Activated naive CD4-positive, alpha-beta T cell treated with anti-CD3 and anti-CD28 coated beads, Interleukin-2, amount 10 ng/mL, durations not matched to agents 7 days and 5 days (primary cell): ENCODE results near the gene TTBK2.

Experiments used
- CTCF ChIA-PET: fragments of 350-600 bp; sonication (Branson Sonifier 250); formaldehyde crosslinking; loops from one replicate; lab custom pipeline; 2021; ENCODE audit warnings: antibody characterized with exemption; lab: Charles Lee
- DNase-seq: peaks from one replicate; pipeline ENCODE4 v3.0.0-alpha.2; 2020
- H3K27ac Mint-ChIP-seq: one replicate; pipeline ENCODE4 v1.8.0; 2021; ENCODE audit warnings: mild to moderate bottlenecking, moderate library complexity, mixed read lengths
- H3K27me3 Mint-ChIP-seq: one replicate; pipeline ENCODE4 v1.8.0; 2021; ENCODE audit warnings: mild to moderate bottlenecking, mixed read lengths
- H3K36me3 Mint-ChIP-seq: one replicate; pipeline ENCODE4 v1.8.0; 2021; ENCODE audit warnings: mixed read lengths
- H3K4me1 Mint-ChIP-seq: one replicate; pipeline ENCODE4 v1.8.0; 2021; ENCODE audit warnings: mixed read lengths
- H3K4me3 Mint-ChIP-seq: one replicate; pipeline ENCODE4 v1.8.0; 2021; ENCODE audit warnings: mild to moderate bottlenecking, moderate library complexity, mixed read lengths
- H3K9me3 Mint-ChIP-seq: one replicate; pipeline ENCODE4 v1.8.0; 2021; ENCODE audit warnings: mixed read lengths

TTBK2 gene

GRCh38 chr15:42826251-42826890 lies 94.2 kb downstream of the TTBK2 start:
- Mint-ChIP-seq H3K9me3 (no peaks in the 10 kb centered on the region), H3K4me1 (no peaks in the 10 kb centered on the region), H3K4me3 (no peak overlapping the region), H3K27ac (no peak overlapping the region), H3K27me3 (no peaks in the 10 kb centered on the region), H3K36me3 (no peaks in the 10 kb centered on the region)
- CTCF ChIA-PET: interaction anchor here (1.1 kb wide), 1 partner anchor 15 kb away, joined by 3 read pairs; no protein-coding TSS in a partner anchor
- no peak for DNase-seq

- Mint-ChIP-seq H3K36me3 (no peaks in the 10 kb centered on the region), H3K27me3 (no peaks in the 10 kb centered on the region), H3K9me3 (no peaks in the 10 kb centered on the region), H3K27ac (no peak overlapping the region), H3K4me3 (no peak overlapping the region), H3K4me1 (no peaks in the 10 kb centered on the region)
- DNase-seq: no peak
- CTCF ChIA-PET: no interaction called here
Observed at GRCh38 chr15:42825599-42825998, 95.0 kb downstream of the TTBK2 start.

GRCh38 chr15:42820811-42821210 lies 99.8 kb downstream of the TTBK2 start:
- Mint-ChIP-seq H3K4me1 (no peaks in the 10 kb centered on the region), H3K27ac (no peak overlapping the region)

GRCh38 chr15:42819786-42820185 lies 100.8 kb downstream of the TTBK2 start:
- Mint-ChIP-seq H3K27ac (no peak overlapping the region), H3K27me3 (no peaks in the 10 kb centered on the region), H3K4me1 (no peaks in the 10 kb centered on the region), H3K4me3 (no peak overlapping the region), H3K36me3 (no peaks in the 10 kb centered on the region), H3K9me3 (no peaks in the 10 kb centered on the region)
- no peak for DNase-seq
- CTCF ChIA-PET: interaction anchor here (0.6 kb wide), 1 partner anchor 284 kb away, joined by 3 read pairs; no protein-coding TSS in a partner anchor

More at GRCh38 chr15:42820811-42821210, 99.8 kb downstream of the TTBK2 start:
- H3K9me3 Mint-ChIP-seq: no peaks in the 10 kb centered on the region
- H3K36me3 Mint-ChIP-seq: no peaks in the 10 kb centered on the region
- CTCF ChIA-PET: no interaction called here
- DNase-seq: no peak
- no peak overlapping the region for H3K4me3 Mint-ChIP-seq
- no peaks in the 10 kb centered on the region for H3K27me3 Mint-ChIP-seq

- Mint-ChIP-seq H3K4me1 (no peaks in the 10 kb centered on the region), H3K36me3 (peaks cover 1% of the 10 kb centered on the region), H3K9me3 (no peaks in the 10 kb centered on the region), H3K4me3 (no peak overlapping the region), H3K27ac (no peak overlapping the region), H3K27me3 (no peaks in the 10 kb centered on the region)
- CTCF ChIA-PET: interaction anchor here (1.2 kb wide), 1 partner anchor 15 kb away, joined by 3 read pairs; no protein-coding TSS in a partner anchor
- DNase-seq: no peak
Observed at GRCh38 chr15:42811433-42811832, 109.1 kb downstream of the TTBK2 start.

GRCh38 chr15:42808913-42809312 lies 111.7 kb downstream of the TTBK2 start:
- CTCF ChIA-PET: interaction anchor here (2.0 kb wide), 1 partner anchor 118 kb away, joined by 4 read pairs; no protein-coding TSS in a partner anchor
- Mint-ChIP-seq H3K9me3 (no peaks in the 10 kb centered on the region), H3K4me1 (no peaks in the 10 kb centered on the region), H3K27me3 (no peaks in the 10 kb centered on the region), H3K4me3 (no peak overlapping the region), H3K36me3 (peaks cover 1% of the 10 kb centered on the region), H3K27ac (no peak overlapping the region)
- DNase-seq: no peak

- DNase-seq: no peak
- Mint-ChIP-seq H3K27ac (no peak overlapping the region), H3K27me3 (no peaks in the 10 kb centered on the region), H3K4me1 (no peaks in the 10 kb centered on the region), H3K4me3 (no peak overlapping the region), H3K9me3 (no peaks in the 10 kb centered on the region), H3K36me3 (peaks cover 1% of the 10 kb centered on the region)
- CTCF ChIA-PET: no interaction called here
Observed at GRCh38 chr15:42805266-42805665, 115.3 kb downstream of the TTBK2 start.

- H3K27me3 Mint-ChIP-seq: no peaks in the 10 kb centered on the region
- CTCF ChIA-PET: no interaction called here
- no peak overlapping the region for H3K27ac Mint-ChIP-seq
- H3K4me3 Mint-ChIP-seq: no peak overlapping the region
- peaks cover 1% of the 10 kb centered on the region for H3K36me3 Mint-ChIP-seq
- H3K4me1 Mint-ChIP-seq: no peaks in the 10 kb centered on the region
- no peak for DNase-seq
- H3K9me3 Mint-ChIP-seq: no peaks in the 10 kb centered on the region
Observed at GRCh38 chr15:42804739-42805138, 115.8 kb downstream of the TTBK2 start.

- H3K4me3 Mint-ChIP-seq: no peak overlapping the region
- no peaks in the 10 kb centered on the region for H3K9me3 Mint-ChIP-seq
- DNase-seq: no peak
- no peaks in the 10 kb centered on the region for H3K27me3 Mint-ChIP-seq
- CTCF ChIA-PET: no interaction called here
- no peak overlapping the region for H3K27ac Mint-ChIP-seq
- H3K4me1 Mint-ChIP-seq: no peaks in the 10 kb centered on the region
- peaks cover 1% of the 10 kb centered on the region for H3K36me3 Mint-ChIP-seq
Observed at GRCh38 chr15:42803436-42803835, 117.1 kb downstream of the TTBK2 start.

GRCh38 chr15:42802168-42802567 lies 118.4 kb downstream of the TTBK2 start:
- no peaks in the 10 kb centered on the region for H3K36me3 Mint-ChIP-seq
- H3K27me3 Mint-ChIP-seq: no peaks in the 10 kb centered on the region
- H3K27ac Mint-ChIP-seq: no peak overlapping the region
- H3K4me3 Mint-ChIP-seq: no peak overlapping the region
- H3K9me3 Mint-ChIP-seq: no peaks in the 10 kb centered on the region
- DNase-seq: no peak
- CTCF ChIA-PET: interaction anchor here (0.7 to 1.9 kb wide), 2 partner anchors 124 to 557 kb away, joined by 3 to 12 read pairs; no protein-coding TSS in a partner anchor
- H3K4me1 Mint-ChIP-seq: peaks cover 1% of the 10 kb centered on the region

GRCh38 chr15:42800731-42801474 lies 119.7 kb downstream of the TTBK2 start:
- H3K36me3 Mint-ChIP-seq: no peaks in the 10 kb centered on the region
- peaks cover 14% of the 10 kb centered on the region for H3K4me1 Mint-ChIP-seq
- no peaks in the 10 kb centered on the region for H3K9me3 Mint-ChIP-seq
- DNase-seq: no peak
- no peak overlapping the region for H3K27ac Mint-ChIP-seq
- no peak overlapping the region for H3K4me3 Mint-ChIP-seq
- no peaks in the 10 kb centered on the region for H3K27me3 Mint-ChIP-seq
- CTCF ChIA-PET: interaction anchor here (1.0 to 1.9 kb wide), 2 partner anchors 18 to 126 kb away, joined by 3 to 12 read pairs; no protein-coding TSS in a partner anchor

GRCh38 chr15:42798802-42799201 lies 121.8 kb downstream of the TTBK2 start:
- Mint-ChIP-seq H3K4me1 (peaks cover 17% of the 10 kb centered on the region), H3K36me3 (no peaks in the 10 kb centered on the region), H3K9me3 (no peaks in the 10 kb centered on the region), H3K27me3 (no peaks in the 10 kb centered on the region), H3K27ac (no peak overlapping the region), H3K4me3 (no peak overlapping the region)
- CTCF ChIA-PET: no interaction called here
- no peak for DNase-seq

- H3K27me3 Mint-ChIP-seq: no peaks in the 10 kb centered on the region
- DNase-seq: no peak
- H3K4me1 Mint-ChIP-seq: peaks cover 17% of the 10 kb centered on the region
- H3K9me3 Mint-ChIP-seq: no peaks in the 10 kb centered on the region
- no peaks in the 10 kb centered on the region for H3K36me3 Mint-ChIP-seq
- no peak overlapping the region for H3K27ac Mint-ChIP-seq
- CTCF ChIA-PET: no interaction called here
- H3K4me3 Mint-ChIP-seq: no peak overlapping the region
Observed at GRCh38 chr15:42796955-42797782, 123.4 kb downstream of the TTBK2 start.

- H3K9me3 Mint-ChIP-seq: no peaks in the 10 kb centered on the region
- H3K27me3 Mint-ChIP-seq: no peaks in the 10 kb centered on the region
- CTCF ChIA-PET: no interaction called here
- DNase-seq: no peak
- no peaks in the 10 kb centered on the region for H3K36me3 Mint-ChIP-seq
- H3K4me1 Mint-ChIP-seq: no peaks in the 10 kb centered on the region
- H3K4me3 Mint-ChIP-seq: no peak overlapping the region
- no peak overlapping the region for H3K27ac Mint-ChIP-seq
Observed at GRCh38 chr15:42788725-42789124, 131.9 kb downstream of the TTBK2 start.
